SK-N-DZ (cell line): Measurements from ENCODE around the gene RARG.
A peak's percentile ranks its signal among the peaks of the same experiment; 100 is the strongest.

Experiments used
- DNase-seq: peaks from one replicate; pipeline ENCODE4 v3.0.0-alpha.2; 2015; ENCODE audit warnings: low spot score

RARG gene

DNA sequence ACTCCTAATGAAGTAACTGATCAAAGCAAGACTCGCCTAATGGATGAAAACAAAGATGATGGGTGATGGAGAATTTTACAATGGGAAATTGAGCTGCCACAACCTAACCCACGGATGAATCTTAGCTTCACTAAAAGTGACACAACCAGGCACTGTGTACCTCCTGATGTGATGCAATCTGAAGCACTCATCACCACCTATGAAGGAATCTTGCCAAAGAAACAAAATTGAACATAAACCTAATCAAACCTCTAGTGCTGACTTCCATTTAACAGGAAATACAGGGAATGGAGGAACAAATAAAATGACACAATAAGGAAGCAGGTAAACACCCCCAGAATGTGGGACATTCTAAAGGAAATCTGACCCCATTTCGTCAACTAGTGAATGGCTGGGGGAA is 13.3 kb upstream of the RARG start:
- no peak for DNase-seq

DNA sequence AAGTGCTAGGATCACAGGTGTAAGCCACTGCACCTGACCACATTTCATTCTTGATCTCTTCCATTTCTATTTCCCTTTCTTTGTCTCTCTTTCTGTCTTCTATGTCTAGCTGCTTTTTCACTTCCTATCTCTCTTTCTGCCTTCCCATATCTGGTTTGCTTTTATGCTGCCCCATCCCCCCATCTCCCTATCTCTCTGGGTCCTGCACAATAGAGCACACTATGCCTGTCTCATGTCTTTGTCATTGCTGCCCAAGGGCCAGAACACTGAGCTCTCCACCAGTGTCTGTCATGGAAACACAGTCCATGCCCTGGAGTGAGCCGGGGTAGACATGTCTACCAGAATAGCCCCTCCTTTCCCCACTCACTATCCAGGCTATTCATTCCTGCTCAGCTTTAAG is 12.3 kb upstream of the RARG start:
- DNase-seq: peak; percentile 56

DNA sequence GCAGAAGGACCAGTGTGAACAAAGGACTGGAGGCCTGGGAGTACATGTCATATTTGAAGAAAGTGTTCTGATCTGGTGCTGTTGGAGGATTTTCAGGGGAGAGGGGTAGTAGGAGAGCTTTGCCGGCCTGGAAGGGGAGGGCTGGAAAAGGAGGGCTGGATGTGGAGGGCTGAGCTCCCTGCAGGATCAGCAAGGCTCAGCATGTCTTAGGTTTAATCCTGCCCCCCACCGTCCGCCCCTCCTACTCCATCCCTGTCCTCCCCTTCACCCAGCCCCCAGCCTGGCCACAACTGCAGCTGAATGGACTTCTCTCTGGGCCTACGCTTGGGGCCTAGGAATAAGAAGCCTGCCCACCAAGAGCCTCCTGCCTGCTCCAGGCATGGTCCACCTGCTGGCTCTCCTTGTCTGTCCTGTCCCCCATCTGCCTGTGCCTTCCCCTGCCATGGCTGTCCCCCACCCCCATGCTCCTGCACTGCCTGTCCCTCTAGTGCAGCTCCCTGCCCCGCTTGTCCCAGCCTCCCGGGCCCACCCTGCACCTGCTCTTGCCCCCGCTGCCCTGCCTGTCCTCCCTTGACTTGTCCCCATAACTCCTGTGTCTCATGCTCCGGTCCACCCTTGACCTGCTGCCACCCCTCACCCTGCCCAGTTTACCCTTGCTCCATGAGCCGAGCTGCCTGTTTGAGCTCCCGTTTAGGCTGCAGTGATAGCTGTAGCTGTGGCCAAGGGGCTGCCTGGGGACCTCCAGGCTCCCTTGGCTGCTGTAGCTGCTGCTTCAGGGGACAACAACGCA is 9.8 kb upstream of the RARG start:
- no peak for DNase-seq

DNA sequence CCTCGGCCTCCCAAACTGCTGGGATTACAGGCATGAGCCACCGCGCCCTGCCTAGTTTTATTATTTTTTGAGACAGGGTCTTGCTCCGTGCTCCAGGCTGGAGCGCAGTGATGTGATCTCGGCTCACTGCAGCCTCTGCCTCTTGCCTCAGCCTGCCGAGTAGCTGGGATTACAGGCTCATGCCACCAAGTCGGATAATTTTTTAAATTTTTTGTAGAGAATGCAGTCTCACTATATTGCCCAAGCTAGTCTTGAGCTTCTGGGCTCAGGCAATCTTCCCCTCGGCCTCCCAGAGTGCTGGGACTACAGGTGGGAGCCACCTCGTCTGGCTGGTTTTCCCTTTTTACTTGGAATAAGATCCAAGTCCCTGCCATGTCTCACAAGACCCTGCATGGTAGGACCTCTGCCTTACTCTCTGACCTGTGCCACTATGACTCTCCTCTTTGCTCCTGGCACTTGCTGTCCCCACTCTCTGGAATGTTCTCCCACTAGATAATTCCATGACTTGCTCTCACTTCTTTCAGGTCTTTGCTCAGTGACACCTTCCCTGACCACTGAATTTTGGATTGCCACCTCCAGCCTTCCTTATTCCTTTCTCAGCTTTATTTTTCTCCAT is 7.7 kb upstream of the RARG start:
- no peak for DNase-seq

DNA sequence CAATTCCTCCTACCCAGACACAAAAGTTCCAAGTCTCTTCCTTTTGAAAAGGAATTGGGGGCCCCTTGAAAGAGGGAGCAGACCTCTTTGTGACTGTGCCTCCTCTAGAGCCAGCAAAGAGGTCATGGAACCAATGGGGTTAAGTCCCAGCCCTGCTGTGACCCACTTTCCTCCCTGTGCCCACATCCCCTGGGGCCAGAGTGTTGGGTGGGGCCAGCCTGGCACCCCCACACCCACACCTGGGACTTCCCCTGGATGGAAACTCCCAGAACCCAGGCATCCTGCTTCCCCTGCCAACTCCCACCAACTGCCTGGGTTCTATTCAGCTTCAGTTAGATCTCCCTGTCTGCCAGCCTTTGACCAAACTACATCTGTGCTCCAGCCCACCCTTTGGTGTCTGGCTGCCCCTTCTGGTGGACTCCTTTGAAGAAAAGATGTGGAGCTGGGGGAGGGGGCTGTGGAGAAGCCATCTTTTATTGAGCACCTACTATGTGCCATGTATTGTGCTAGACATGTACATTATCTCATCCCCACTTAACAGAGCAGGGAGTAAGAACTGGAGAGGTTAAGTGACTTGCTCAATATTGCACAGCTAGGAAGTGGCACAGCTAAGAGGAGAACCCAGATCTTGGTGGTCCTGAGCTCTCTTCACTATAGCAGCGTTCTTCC is 4.6 kb upstream of the RARG start:
- DNase-seq: no peak

GRCh38 chr12:53235742-53236442 is 3.9 kb upstream of the RARG start:
- no peak for DNase-seq

GRCh38 chr12:53235164-53235563 is 3.2 kb upstream of the RARG start:
- DNase-seq: no peak

GRCh38 chr12:53234271-53234914 is 2.4 kb upstream of the RARG start:
- DNase-seq: peak; percentile 45

DNA sequence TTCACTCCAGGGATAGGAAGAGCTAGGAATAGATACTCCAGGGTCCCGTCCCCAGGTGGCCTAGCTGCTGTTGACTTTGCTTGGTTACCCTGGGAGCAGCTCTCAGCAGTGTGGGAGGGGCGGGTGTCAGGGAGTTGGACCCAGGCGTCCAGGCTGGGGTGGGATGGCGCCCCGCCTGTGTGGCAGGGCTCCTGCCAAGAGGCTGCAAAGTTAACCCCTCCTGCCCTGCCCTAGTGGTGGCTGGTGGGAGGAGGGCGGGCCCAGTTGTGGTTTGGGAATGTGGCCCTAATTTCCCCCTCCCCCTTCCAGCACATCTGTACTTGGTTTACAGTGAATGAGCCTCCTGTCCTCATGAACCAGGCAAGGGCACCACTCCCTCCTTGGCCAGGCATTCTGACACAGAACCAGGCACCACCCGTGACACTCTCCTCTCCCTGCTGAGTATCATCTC is 1.7 kb upstream of the RARG start:
- no peak for DNase-seq

DNA sequence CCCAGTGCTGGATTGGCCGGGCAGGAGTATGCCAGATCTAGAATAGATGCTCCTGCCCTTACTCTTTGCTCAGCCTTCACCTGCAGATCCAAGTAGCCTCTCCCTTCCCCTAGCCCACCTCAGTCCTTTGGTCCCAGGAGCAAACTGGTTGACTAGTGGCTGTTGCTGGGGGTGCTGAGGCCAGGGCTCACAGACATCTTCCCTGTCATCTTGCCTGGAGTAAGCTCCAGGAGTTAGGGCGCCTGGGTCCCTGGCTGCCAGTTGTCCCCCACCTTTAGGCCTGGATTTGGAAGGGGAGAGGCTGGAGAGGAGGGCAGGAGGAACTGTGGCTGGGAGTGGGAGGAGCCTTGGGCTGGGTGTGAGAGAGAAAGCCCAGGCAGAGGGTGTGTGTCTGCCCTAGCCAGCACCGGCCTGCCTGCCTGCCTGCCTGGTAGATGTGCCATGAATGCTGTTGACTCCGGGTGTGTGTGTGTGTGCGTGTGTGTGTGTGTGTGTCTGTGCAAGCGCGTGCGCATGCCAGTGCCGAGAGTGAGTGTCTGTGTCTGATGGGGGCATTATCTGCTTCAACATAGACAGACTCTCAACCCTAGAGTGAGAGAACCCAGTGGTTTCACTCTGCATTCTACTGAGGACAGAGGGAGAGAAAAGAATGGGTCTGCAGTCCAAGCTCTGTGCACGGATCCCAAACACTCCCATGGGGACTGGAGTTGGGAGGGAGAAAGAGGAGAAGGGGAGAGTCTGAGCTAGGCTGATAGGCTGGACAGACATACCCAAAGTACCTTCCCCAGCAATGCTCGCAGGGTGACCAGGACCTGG is 845 bp upstream of the RARG start:
- no peak for DNase-seq

GRCh38 chr12:53231671-53231920 is 413 bp downstream of the RARG start:
- no peak for DNase-seq

DNA sequence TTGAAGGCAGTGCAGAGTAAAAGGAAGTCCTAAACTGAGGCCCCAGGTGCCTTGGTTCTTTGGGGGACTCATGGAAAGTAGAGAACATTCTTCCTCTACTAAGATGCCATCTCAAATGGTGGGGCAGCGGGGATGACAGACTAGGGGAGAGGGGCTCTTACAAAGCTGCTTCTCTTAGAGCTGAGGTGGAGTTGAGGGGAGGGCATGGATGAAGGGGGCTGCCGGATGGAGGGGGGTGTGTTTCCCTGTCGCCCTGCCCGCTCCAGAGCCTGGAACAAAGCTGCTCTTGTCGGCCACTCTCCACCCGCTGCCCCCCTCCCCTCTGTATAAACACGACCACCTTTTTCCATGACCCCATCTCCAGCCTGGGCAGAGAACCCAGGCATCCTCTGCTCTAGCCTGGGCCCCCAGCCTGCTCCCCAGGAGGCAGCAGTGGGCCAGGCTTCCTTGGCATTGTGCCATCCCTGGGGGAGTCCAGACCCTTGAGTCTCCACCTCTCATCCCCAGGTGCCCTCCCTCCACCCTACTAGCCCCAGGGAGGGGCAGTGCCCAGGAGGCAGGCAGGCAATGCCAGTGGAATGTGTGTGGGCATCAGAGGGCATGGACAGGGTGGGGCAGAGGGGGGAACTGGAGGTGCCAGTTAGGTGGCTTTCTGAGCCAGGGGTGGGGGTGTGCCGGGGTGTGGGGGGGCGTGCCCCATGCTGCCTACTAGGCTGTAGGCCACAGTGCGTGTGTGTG is 1.7 kb downstream of the RARG start:
- DNase-seq: no peak

- no peak for DNase-seq
These were observed 2.6 kb downstream of the RARG start for GRCh38 chr12:53229454-53229853.

DNA sequence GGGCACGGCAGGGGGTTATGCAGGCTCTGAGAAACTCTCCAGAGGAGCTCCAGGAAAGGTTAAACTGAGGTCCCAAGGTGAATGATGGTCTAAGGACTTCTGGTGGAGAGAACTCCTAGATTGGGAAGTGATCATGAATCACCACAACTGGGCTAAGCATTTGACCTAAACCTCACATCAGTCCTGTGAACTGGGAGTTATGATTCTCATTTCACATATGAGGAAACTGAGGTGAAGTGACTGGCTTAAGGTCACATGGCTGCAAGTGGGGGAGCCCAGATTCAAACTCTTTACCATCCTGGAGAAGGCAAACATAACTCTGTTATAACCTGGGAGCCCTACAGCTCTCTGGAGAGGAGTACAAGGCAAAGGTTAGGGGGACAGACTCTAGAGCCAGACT is 4.2 kb downstream of the RARG start:
- DNase-seq: no peak

DNA sequence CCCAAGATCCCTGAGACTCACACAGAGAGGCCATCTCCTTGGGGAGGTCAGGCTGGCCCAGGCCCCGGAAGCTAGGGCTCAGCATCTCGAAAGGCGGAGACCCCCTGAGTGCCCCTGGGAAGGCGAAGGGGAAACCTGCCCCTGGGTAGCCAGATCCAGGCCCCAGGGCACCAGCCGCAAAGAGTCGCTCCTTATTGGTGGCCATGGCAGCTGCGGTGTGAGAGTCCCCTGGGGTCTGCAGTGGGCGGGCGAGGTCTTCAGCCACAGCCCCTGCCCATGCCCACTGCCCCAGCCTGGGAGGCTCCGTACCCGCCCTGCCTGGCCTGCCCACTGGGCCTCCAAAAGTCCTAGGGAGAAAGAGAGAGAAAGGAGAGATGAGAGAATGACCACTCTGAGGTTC is 4.7 kb downstream of the RARG start:
- DNase-seq: no peak

GRCh38 chr12:53226815-53227214 is 5.2 kb downstream of the RARG start:
- DNase-seq: no peak

- no peak for DNase-seq
These were observed 6.2 kb downstream of the RARG start for GRCh38 chr12:53225635-53226424.

GRCh38 chr12:53224897-53225634 is 6.9 kb downstream of the RARG start:
- no peak for DNase-seq
